HG03457 (cell line): ENCODE results near the gene PDZRN3.
A peak's percentile ranks its signal among the peaks of the same experiment; 100 is the strongest.
"Not testable (repeated sequence)": the region's sequence is repeated elsewhere in the genome, so short reads cannot be mapped to it uniquely, and the experiment has no call there.

Experiments used
- ATAC-seq: cut with Tn5 transposase; IDR thresholded peaks from one replicate; pipeline ENCODE4 v1.9.1; 2021; ENCODE audit warnings: moderate number of reproducible peaks; ENCODE audit not compliant: unreplicated experiment

PDZRN3 gene

DNA sequence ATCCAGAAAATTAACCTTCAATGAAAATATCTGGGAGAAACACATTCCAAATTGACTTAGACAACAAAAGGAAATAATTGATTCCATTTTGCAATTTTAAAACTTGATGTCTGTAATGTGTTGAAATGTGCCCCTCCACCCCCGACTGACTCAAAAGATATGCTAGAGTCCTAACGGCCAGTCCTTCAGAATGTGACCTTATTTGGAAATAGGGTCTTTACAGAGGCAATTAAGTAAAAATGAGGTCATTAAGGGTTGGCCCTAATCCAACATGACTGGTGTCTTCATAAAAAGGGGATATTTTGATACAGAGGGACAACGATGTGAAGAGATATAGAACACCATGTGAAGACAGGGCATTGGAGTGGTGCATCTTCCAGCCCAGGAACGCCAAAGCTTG is 153.9 kb downstream of the PDZRN3 start:
- ATAC-seq, result no peak

DNA sequence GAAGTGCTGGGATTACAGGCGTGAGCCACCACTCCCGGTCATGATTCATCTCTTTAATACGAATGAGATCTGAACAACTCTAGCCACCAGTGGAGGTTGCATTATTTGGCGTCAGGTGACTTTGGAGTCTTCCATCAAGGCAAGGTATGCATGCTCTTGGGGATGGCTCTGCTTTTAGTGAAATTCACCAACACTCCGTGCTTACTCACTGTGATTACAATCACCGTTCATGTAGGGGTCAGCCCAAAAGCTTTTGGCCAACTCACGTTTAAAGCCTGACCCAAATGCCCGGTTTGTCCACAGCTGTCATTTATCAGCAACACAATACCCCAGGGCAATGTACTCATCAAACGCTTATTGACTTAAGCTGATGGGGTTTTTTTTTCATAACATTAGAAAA is 155.4 kb downstream of the PDZRN3 start:
- ATAC-seq, result no peak

DNA sequence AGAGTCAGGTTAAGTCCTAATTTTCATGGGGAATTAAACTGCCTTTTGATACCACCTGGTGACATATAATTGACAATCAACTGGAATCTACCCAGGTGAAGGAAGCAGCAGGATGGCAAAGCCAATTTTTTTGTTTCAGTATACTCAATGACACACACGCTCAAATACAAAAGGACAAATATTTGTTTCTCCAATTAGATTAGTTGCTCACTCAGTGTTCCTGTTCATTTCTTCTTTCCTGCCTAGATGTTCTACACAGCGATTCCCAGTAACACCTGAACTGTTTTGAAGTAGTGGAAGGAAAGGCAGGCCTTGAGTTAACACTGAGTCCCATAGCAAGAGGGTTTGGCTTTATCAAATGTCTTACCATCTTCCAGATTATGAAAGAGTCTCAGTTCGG is 157.5 kb downstream of the PDZRN3 start:
- ATAC-seq, result no peak

DNA sequence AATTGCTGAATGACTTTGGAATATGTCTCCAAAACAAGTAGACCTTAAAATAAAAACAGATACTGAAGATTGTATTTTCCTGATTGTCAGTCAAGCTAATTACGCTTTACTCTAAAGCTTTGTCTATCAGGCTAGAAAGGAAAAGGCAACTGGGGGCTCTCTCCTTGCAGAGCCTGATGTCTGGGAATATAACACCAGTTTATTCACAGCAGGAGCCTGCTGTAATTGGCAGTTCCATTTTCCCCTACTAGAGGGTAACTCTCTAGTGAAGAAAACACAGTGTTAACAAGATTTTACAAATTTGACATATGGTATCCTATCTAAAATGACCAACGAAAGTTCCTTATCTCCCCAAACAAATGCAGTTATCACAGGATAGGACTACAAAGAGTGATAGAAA is 158.8 kb downstream of the PDZRN3 start:
- no peak for ATAC-seq

DNA sequence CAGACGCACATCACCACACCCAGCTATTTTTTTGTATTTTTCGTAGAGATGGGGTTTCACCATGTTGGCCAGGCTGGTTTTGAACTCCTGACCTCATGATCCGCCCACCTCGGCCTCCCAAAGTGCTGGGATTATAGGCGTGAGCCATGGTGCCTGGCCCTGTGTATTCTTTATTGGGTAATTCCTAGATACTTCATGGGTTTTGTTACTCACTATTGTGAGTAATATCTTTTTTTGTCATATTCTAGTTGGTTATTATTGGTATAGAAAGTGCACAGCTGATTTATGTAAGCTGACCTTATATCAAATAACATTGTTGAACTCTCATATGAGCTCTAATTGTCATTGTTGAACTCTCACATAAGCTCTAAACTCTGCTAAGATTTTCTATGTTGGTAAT is 160.6 kb downstream of the PDZRN3 start:
- not testable (repeated sequence) for ATAC-seq

DNA sequence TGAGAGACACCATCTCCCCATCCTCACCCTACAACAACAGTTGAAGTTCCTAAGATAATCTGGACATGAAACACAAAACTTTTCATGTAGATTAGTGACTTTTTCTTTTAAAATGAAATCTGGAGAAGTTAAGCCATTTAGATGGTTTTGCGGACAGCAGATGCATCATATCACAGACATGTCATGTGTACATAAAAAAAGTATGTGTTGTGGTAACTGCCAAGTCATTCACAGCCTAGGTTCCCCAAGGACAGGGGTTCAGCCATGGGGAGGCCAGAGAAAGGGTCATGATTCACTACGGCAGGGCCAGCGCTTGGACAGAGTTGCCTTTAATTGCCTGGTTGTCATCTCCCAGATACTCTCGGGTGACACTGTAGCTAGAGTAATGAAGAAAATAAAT is 163.2 kb downstream of the PDZRN3 start:
- ATAC-seq, result no peak

DNA sequence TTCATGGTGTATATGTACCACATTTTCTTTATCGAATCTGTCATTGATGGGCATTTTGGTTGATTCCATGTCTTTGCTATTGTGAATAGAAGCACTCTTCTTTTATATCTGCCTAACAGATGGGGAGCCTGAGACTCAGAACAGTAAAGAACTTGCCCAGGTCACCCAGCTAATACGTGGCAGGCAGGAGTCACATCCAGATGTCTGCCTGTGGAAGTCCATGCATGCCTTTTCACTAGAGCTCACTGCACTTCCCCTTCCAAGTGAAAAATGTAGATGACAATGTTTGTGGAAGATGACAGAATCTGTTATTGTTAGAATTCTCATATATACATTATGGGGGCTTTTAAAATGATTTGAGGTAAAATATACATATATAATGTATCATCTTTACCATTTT is 165.0 kb downstream of the PDZRN3 start:
- ATAC-seq, result no peak

DNA sequence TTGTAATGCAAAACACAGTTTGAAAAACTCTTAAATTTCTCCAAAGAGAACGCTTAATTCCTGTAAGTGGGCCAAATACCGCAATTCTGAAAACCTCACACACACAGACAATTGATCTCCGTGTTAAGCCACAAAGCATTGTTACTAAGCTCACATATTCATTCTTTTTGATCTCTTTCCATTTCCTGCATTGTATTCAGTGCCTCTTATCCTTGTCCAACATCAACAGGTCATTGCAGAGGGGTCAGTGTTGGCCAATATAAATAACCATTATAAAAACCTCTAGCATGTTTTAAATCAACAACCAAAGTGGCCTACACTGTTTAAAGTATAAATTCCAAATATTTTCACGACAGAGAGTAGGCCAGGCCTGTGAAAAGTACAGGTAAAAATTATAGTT is 171.1 kb downstream of the PDZRN3 start:
- no peak for ATAC-seq

DNA sequence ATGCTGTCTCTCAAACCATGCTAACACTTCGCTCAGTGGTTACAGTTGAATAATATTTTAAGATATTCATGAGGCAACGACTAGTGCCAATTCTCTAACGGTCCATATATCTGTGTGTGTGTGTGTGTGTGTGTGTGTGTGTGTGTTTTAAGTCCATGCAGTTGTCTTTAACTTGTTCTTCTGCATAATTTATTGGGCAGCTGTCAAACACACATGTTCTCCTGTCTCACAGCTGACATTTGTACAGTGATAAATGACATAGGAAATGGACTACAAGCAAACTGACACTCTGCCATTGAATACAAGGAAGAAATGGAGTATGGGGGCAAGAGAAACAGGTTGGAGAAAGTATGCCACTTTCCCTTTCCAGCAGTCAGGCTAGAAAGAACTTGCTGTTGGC is 172.0 kb downstream of the PDZRN3 start:
- ATAC-seq, result no peak

DNA sequence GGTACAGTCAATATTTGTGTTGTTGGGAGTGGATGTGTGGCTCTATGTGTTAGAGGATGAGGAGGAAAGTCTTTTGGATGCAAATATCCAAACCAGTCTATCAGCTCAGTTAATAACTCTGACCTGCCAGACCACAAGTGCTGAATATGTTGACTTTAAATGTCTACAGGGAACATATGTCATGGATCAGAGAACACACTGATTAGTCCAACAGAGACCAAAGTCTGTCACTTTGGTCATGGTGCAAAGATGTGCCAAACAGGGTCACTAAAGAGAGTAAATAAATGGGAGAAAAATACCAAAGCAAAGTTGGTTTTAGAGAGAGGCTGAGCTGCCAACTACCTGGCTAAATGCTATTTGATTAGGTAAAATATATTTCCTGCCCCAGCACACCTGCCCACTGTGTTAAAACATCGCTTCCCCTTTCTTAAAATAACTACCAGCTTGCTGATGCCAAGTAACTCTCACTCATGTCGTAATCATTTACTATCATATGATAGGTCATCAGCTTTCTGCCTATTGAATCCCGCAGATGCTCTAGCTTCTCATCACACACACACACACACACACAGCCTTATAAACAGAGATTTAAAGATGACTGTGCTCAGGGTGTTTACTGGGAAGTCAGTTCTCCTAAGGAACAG is 173.3 kb downstream of the PDZRN3 start:
- no peak for ATAC-seq

DNA sequence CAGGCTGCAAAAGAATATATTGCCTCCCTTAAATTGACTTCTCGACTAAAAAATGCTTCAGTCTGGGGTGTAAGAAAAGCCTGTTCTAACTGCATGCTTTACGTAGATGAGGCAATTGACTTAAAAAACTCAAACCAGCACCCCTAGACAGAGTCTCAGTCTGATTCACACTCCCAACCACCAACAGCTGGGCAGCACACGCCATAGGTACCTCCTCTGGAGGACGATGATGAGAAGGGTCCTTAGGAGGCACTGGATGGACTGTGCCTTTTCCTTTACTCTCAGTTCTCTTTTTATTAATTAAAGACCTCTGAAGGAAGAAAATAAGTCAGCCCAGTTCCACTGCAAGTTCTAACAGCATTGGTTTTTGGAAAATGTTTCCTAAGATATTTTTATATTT is 175.0 kb downstream of the PDZRN3 start:
- peak; percentile 44 for ATAC-seq

DNA sequence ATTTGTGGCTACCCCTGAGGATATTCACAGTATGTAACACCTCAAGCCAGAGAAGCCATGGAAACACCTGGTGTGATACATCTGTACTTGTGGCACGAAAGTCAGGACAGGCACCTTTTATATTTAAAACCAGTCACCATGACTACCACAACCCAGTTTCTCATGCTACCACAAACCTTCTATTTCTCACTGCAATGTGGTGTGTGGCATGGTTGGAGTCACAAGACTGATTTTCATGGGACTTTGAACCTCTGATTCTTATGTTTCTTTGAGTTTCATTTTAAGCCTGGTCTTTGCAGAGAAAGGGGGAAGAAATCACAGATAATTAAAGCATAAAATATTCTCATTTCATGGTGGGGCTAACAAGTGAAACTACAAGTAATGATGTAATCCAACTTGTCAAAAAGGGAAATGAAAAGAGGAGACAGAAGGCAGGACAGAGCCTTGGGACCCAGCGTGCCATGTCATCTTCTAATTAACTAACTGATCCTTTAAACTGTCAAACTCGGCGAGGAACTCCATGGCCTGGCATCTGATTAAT is 175.9 kb downstream of the PDZRN3 start:
- peak; percentile 78 for ATAC-seq

DNA sequence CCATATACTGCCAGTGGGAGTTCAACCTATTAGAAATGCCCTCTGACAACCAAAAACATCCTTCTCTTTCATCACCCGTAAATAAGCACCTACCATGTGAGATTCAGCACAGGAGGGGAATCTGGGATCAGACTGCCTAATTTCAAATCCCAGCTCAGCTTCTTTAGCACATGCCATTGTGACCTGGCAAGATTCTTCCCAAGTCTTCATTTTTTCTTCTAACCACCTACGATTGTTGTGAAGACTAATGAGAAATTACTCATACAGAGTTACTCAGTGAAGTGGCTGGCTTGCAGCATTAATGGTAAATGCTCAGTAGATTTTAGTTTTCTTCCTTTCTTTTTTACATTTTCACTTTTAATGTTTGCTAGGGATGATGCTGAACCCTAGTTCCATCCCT is 176.7 kb downstream of the PDZRN3 start:
- ATAC-seq, result no peak

DNA sequence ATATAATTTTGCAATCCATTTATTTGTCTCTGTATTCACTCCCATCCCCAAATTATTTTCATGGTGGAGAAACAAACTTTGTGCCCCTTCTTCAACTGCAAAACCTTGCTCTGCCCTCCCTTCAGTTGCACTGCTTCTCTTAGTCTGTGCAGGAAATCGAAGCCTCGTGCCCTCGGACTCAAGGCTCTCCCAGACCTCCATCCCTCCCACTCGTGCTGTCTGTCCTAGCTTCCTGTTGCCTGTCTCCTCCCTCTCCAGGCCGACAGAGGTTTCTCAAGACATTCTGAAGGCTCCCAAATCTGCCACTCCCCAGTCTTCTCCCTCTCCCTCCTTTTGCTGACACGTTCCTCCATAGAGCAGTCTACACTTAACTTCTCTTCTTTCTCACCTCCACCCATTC is 177.6 kb downstream of the PDZRN3 start:
- no peak for ATAC-seq

DNA sequence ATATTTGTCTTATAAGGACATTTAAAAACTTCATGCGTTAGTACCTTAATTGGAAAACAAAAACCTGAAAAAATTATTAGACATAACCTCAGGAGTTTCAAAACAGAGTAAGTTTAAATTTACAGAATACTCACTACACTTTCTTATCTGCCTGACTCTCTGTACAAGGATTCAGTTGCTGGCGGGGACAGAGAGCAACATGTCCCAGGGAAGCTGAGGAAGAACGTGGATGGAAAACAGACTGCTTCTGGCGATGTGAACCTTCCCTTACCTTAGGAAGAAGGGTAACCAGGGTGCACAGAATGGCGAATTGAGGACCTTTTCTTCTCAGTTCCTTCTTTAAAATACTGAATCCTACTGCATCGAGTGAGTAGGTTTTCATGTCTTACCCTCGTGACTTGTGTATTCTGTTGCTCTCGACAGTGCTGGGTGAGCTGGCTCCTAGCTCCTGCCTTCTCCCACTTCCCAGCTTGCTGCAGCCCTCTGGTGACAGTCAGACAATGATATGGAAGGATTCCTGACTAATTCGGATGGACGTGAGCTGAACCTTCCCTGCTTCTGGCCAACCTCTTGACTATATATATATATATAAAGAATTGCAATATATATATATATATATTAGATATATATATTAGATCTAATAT is 178.2 kb downstream of the PDZRN3 start:
- no peak for ATAC-seq

DNA sequence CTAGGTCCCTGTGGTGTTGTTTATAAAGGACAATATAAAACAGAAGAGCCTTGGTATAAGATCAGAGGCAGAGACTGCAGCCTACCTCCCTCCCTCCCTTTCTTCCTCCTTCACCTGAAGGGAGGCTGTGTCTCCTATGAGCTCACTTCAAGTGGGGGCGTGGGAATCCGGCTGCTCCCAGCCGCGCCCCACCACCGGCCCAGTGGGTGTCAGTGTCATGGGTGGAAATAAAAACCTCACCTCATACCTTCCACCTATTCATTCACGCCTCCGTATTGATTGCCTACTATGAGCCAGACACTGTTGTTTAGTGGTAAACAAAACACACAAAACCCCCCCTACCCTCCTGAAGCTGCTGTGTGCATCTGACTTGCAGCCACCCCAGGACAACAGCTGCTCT is 181.9 kb downstream of the PDZRN3 start:
- ATAC-seq, result no peak

DNA sequence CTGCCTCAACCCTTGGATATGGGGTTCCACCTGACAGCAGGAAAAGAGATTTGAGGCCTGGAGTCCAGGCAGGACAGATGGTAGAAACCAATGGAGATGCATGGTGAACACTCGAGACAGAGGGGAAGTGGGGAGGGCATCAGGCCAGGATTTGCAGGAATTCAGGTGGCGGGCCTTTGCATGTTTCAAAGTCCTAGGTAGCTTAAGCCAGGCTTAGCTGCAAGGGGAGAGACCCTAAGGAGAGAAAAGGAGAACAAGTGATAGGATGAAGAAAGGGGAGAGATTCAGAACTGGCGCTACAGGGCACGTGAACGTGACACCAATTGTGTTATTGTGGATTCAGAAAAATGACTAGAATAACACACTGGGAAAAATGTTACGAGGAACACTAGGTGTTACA is 182.6 kb downstream of the PDZRN3 start:
- ATAC-seq, result no peak

DNA sequence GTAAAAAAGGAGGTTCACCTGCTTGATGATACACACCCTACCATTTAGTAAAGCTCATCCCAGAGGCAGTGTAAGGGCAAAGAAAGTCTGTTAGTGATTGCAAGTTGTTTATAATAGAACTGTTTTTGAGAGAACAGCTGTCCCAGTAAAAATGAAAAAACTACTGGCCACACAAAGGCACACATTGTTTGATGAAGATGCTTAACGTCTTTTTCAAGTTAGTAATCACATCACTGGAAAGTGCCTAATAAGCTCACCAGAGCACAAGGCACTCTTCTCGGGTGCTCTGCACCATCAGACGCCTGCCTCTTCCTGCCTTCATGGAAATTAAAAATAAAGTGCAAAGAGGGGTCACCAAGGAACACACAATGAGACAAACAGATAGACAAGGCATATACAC is 186.9 kb downstream of the PDZRN3 start:
- no peak for ATAC-seq

DNA sequence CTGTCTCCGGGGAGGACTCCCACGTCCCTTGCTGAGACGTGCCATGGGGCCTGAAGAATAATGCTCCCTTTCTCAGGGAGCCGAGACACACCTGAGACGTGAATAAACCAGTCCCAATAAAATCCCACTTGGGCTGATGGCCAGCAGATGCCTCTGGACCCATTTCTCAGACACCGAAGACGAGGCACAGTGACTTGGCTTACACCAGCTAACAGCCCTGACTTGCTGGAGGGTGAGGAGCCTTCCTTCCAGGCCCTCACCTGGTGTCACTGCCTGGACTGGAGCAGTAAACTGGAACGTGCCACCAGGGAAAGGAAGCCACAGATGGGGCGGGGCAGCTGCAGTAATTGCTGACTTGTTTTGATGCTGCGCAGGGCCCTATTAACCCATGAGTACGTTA is 189.7 kb downstream of the PDZRN3 start:
- ATAC-seq, result no peak

DNA sequence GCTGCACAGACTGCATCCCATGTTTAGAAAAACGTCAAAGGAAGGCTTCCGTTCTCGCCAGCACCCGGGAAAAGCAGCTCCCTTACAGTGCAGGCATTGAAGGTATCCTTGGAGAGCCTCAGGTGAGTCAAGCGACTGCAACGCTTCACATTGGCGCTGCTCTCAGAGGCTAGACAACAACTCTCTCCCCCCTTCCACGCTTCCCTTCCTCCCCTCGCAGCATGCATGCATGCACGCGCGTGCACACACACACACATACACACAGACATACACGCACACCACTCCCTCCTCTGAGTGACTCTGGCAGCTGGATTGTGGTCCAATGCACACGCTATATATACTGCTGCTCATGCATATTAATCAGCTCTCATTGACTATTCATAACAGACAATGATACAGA is 191.1 kb downstream of the PDZRN3 start:
- ATAC-seq, result no peak

DNA sequence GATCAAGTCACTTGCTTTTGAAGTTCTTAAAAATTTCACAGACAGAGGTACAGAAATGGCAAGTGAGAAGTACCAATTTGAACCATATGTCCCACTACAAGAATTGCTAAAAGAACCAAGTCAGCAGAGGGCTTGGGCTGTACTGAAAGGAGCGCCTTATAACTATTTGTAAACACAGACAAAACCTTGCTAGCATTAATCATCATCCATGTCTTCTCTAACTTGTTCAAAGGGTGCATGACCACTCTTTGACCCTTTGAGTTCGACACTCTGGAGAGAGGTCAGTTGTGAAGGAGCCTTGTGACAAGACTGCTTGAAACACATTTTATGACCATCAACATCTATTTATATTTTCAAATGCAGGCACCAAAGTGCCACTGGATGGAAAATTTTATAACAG is 191.7 kb downstream of the PDZRN3 start:
- ATAC-seq, result no peak

DNA sequence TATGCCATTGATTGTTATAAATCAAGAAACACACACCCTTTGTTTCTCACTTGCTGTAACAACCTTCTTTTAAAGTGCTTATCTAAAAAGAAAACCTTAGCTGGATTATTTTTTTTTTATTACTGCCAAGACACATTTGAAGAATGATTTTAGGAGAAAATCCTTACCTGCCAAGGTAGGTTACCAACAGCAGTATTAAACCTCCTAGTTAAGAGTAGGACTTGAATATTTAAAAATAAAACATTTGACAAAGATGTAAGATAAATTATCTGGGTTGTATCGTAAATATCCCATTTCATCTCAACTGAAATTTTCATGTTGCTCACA is 192.1 kb downstream of the PDZRN3 start:
- no peak for ATAC-seq
